Right lung (tissue), 5 donors: ENCODE results near the gene PLSCR4. TPM values are rescaled to one million over a fixed set of nuclear protein-coding genes. Genes with fewer than 3 reads are reported as not detected.

Experiments
- DNase-seq, 2 donors: peaks; one replicate each; pipeline ENCODE4 v3.0.0-alpha.2; 2013
- polyA plus RNA-seq, 5 donors: library from polyadenylated mRNA; unstranded; fragments of 120-200 nt; gene quantifications; one replicate each; pipeline versions ENCODE4 v1.2.1 to v1.2.3, GENCODE V29; 2013; ENCODE audit warnings: inconsistent platforms in 1 of 5, low replicate concordance in 1 of 5; ENCODE audit not compliant: insufficient read length in 5 of 5, insufficient read depth in 1 of 5

Gene PLSCR4
- polyA plus RNA-seq, 5 donors, result 37.9 to 85.6 (median 65.1) TPM

DNA sequence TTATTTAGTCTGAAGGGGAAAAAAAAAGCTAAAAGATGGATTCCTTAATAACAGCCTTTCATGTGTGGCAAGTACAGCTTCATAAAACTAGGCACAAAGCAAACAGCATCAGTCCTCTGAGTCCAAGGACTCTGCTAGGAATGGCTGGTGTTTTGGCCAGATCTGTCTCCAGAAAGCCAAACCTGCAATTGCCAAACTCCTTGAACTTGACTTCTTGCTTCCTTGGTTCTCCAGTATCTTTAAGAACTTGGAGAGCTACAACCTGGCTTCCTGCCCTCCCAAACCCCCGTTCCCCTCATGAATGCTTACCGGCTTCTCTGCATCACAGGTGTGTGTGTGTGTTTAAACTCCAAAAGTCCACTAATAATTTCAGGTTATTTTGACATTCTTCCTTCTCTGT lies 88.3 kb downstream of the PLSCR4 start:
- no peak for DNase-seq

DNA sequence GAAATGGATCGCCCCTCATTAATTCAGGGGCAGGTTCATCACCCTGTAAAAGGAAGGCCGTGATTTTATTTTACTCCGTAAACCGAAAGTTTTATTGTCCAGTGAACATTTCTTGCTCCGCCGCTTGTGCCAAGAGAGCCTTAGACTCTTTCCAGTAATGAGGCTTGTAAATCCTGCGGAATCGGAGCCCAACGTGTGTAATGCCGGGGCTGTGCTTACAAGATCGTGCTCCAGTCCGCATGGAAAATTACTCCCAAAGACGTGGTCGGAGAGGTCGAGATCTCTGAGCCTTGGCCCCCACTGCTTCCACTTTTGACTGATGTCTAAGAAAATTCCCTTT lies 89.3 kb downstream of the PLSCR4 start:
- DNase-seq, result peak in 1 of 2 donors; percentile 61

DNA sequence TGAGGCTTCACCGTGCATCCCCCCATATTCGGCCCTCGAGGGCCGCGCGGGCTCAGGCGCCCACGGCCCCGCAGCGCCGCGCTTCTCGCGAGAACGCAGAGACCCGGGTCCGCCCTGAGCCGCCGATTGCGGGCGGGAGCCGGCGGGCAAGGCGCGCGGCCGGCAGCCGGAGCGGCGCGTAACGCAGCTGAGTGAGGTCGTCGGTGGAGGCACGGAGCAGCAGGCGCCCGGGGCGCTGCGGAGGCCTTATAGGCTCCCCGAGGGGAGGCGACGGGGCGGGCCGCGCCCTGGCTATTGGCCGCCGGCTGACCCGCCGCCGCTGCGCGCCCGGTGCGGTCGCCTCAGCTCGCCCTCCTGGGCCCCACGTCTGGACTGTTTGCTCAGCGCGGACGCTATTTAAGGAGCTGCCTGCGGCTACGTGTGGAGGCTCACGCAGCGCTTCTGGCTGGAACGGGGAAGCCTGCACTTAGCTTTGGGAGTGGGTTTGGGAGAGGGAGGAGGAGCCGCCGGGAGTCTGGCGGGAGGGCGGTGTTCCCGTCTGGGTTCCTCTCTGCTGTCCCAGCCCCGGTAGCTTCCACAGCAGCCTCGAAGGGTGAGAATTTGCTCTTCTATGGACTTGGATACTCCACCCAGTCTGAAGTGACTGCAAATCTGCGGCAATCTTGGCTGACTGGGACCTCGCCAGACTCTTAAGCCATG lies 89.8 kb downstream of the PLSCR4 start, which contains the start of gene PLOD2:
PLOD2 (minus strand) TSS at position 221 of the 699 bp plus-strand sequence; CDS start at position 26, 195 bp downstream.
- DNase-seq, result peak; percentile 80 to 81

DNA sequence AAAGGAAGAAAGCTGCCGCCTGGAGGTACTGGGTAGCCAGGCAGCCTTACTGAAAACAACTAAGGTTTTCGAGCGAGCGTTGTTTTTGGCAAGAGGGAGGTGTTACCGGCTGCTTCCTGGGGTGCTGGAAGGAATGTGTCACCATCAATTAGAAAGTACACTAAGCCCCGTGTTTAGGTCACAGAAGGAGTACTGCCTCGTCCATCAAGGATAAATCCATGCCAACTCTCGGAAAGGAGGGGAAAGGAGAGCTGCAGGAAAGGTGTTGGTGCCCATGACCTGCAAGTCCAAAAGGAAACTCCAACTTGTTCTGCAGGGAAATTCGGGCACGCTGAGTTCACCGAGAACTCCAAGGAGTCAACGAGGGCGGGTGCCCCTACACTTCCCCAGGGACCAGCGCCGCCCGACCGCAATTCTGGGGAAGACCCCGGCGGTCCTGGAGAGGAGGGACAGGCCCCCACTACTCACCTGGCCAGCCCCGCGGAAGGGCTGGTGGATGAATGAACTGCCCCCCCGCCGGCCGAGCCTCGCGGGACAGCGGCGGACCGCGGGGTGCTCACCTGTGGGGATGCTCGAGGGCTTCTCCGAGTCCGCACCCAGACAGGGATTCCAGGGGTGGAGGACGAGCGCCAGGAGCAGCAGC lies 90.5 kb downstream of the PLSCR4 start:
- peak; percentile 67 to 75 for DNase-seq

DNA sequence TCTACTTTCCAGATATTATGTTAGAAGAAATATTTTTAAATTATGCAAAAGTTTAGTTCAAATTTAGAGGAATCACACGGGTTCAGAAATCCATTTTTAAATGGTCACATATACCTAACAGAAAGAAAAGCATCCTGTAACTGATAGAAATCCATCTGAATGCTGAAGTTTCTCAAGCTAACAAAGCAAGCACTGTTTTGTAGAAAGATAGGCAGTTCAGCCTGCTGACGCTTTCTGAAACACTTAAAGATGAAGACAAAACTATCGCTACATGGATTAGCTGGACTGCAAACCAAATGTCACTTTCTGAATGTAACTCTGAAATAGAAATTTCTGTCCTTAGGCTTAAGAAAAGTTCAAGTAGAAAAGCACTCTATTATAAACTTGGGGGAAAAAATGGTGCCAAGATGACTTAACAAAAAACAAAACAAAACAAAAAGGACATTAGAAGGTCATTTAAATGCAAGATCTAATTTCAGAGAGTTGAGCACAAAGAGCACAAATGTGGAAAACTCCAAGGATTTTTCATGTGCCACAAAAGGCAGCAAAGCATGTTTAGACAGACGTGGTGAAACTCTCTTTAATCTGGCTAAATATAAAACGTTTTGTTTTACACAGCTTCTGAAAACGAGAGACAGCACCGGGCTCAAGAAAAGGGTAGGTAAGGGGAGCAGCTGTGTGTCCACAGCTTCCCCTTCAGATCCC lies 91.1 kb downstream of the PLSCR4 start:
- peak in 1 of 2 donors; percentile 56 for DNase-seq

DNA sequence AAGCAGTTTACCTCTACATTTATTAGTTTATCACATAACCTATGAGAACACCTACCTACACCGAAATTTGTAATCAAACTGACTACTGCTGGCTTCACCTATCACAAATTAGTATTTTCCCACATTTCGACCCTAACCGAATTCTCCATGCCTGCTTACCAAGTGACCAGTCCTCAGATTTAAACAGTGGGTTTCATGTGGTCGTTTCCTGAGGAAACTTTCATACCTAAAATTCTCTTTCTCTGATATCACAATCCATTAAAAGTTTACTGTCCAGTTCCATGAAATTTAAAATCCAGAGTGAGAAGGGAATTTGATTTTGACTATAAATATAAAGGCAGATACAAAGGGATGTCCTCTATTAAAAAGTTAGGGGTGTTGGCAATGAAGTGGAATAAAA lies 91.9 kb downstream of the PLSCR4 start:
- DNase-seq, result no peak

DNA sequence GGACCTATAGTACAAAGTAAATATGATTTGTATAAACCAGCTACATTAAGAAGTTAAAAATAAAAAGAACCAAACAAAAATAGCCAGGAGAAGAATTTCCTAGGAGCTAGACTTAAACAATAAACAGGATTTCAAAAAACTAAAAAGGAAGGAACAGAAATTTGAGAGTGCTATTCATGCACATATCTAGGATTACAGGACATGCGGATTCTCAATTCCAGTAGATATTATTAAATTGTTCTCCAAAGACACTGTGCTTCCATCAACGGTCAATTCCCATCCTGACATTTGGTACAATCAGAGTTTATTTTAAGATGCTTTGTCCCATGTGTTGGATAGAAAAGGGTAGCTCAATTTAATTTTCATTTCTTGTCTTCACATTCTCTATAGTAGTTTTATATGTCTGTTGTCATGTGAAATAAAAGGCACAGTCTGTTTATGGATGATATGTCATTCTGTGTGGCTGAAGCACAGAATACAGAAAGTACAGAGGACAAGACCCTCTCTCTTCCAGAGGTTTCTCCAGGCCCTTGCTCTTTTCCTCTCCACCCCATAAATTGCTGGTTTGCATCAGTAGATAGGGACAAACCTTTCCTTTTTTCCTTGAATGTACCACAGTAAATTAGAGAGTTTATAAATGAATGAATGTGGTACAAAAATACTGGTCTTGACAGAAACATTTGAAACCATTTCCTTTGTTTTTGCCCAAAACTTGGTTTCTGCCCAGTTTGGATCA lies 93.4 kb downstream of the PLSCR4 start:
- DNase-seq, result no peak

DNA sequence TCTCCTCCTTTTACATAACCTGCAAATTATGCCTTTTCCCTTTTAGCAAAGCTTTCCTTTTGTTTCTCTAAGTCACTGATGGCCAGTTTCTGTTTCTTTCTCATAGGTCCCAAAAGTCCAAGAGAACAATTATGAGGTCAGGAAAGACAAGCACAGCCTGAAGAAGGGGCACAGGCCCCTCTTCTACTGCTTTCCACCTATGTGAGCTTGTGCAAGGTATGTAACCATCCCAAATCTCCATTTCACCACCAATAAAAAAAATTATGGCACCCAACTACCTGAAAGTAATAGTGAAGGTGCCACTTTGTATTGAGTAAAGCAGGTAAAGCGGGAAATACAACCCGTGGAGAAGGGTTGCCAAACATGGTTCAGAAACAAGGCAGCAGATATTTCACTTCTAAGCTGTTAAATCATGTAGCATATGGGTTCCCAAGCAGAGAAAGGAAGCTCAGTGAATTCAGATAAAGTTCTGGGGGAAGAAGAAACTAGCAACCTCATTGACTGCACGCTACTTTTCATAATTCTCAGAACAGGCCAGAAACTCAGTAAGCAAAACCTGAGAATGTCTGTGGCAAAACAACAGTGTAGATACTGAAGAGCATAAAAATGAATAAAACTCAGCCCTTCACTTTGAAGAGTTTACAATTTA lies 94.1 kb downstream of the PLSCR4 start:
- no peak for DNase-seq

DNA sequence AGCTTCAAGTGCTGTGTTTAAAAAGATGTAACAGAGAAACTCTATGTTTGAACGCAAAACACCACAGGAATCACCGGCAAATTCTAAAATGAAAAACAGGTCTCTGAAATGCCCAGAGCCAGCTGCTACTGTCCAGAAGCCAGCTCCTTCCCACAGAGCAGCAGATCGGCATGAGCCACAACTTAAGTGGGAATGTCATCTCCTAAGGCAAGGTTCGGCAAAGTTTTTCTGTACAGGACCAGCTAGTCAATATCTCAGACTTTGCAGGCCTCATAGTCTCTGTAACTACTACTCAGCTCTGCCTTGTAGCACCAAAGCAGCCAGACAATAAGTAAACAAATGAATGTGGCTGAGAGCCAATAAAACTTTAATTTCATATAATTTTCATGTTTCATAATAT lies 94.8 kb downstream of the PLSCR4 start:
- DNase-seq, result no peak

DNA sequence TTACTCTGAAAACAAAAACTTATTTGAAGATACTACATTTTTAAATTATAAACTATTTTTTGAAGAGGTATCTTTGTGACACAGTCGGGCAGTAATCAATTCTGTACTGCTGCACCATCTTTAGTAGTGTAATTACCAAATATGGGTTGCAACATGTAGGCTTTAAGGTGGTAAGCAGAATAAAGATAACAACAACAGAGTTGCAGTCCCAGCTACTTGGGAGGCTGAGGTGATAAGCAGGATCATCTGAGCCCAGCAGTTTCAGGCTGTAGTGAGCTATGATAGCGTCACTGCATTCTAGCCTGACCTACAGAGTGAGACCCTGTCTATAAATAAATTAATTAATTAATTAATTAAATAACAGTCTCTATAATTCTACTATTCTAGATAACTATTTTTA lies 95.9 kb downstream of the PLSCR4 start:
- no peak for DNase-seq

DNA sequence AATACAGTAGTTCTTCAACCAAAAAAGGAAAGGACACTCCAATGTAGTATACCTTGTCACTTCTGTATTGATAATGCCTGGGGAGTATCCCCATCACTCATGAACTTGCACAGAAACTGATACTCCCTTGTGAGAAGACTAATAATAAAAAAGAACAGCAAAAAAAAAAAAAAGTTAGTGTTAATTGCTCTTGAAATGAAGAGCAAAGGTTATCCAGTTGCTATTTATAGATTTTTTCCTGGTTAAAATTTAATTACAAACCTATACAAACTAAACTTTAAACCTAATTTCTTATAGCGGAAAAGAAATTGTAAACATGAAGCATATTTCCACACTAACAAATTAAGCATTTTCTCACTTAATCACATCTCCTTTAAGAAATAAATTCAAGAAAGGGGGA lies 96.6 kb downstream of the PLSCR4 start:
- no peak for DNase-seq

DNA sequence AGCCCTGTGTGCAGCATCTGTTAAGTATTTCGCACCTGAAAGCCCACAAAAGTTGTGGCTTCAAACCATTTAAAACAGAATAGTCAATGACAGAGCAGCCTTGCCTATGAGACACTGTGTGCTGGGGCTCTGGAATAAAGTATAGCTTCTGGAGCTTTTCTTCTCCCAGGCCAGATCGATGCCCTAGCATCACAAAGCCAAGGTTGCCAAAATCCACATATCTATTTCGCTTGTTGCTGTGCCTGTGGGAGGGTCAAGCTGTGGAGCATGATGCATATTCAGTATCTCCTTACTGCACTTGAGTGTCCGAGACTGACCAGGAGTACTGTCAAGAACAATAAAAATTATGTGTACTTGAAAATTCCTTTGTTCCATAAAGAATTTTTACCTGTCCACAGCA lies 97.5 kb downstream of the PLSCR4 start:
- DNase-seq, result no peak

DNA sequence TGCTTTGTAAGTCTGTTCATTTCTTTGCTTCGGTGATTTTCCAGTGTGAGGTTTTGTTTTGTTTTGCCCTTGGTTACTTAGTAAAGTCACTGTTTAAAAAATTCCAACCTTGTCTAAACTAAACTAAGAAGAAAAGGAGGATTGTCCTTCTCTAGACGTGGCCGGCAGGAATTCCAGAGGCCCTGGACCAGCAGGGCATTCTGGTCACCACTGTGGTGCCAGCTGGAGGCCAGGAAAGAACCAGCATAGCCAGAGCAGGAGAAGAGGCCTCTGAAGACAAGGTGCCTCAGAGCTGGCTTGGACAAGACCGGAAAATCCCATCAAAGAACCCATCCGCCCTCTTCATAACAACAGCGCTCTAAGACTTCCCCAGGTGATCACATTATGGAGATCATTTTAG lies 98.1 kb downstream of the PLSCR4 start:
- no peak for DNase-seq

DNA sequence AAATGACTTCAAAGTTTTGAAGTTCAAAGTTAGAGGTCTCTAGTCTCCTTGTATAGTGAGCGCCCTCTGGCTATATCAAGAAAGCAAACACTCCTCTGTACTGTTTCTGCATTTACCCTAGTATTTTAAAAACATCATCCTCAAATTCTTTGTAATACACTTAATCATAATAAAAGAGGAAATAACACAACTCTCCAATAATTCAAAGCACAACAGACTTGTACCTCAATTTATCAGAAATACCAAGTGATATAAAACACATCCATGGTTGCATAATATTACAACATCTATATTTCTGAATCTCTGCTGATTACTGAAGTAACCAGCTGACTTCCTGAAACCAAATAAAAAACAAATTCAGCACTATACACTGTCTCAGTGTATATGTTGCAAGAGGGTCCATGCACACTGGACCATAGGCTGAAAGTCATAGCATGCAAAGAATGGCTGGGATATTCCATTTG lies 102.4 kb downstream of the PLSCR4 start:
- no peak for DNase-seq

DNA sequence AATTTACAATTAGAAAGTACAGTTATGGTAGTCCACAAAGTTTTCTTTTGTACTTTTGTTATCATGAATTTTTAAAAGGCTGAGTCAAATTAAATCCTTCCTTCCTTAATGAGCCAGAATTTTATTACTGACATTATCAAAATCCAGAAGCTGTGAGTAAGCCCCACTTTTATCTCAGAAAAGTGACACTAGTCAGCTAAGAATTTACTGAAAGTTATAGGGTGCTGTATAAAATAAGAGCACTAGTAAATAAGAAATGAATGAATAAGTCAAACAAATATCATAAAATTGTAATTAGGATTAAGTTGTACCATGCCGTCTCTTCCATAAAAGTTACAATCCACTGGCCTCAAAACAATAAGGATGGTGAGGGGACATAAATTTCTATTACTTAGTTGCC lies 105.3 kb downstream of the PLSCR4 start:
- no peak for DNase-seq

DNA sequence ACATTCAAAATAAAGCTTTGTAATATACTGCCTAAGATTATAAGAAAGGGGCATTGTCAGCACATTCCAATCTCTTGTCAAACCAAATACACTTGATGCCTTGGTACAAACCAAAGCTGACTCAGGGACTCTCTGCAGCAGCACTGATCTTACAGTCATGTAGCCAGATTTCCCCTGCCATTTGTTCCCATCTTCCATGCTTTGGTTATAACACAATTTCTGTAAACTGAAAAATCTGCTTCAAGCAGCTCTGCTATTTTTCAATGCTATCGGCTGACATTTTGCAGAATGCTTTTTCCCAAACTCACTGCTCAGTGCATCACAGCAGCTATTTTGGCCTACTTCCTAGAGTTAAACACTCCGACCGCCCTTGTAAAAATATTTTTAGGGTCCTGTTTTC lies 108.1 kb downstream of the PLSCR4 start:
- no peak for DNase-seq

Other genes starting within 250 kb of the PLSCR4 start
- gene PLOD2, start 89.9 kb downstream of the PLSCR4 start, polyA plus RNA-seq, result 10 to 100 TPM; 43.5 to 90.6 (median 86.5) TPM
- under 1 TPM; 0.77 to 0.95 (median 0.82) TPM for gene PLSCR2, start 218.5 kb upstream of the PLSCR4 start, polyA plus RNA-seq